Activated CD4-positive, alpha-beta T cell treated with anti-CD3 and anti-CD28 coated beads for 36 hours (primary cell): ENCODE results near the gene DNAJB6. TPM values are rescaled to one million over a fixed set of nuclear protein-coding genes. Genes with fewer than 3 reads are reported as not detected.

Source experiments
- ATAC-seq: fragments of 200-7000 bp; cut with Tn5 transposase; one replicate; pipeline ENCODE4 v1.10.0; 2021; ENCODE audit warnings: mild to moderate bottlenecking, moderate library complexity
- CTCF ChIA-PET: fragments of 350-600 bp; sonication (Branson Sonifier 250); formaldehyde crosslinking; loops from one replicate; lab custom pipeline; 2021; ENCODE audit warnings: antibody characterized with exemption; lab: Charles Lee
- POLR2A ChIA-PET: fragments of 350-600 bp; sonication (Branson Sonifier 250); formaldehyde crosslinking; loops from one replicate; lab custom pipeline; 2021; ENCODE audit warnings: antibody characterized with exemption, inconsistent platforms; lab: Charles Lee
- DNase-seq: peaks from one replicate; pipeline ENCODE4 v3.0.0-alpha.2; 2020
- H3K27ac Mint-ChIP-seq: one replicate; pipeline ENCODE4 v1.8.0; 2021; ENCODE audit warnings: mixed read lengths
- H3K27me3 Mint-ChIP-seq: one replicate; pipeline ENCODE4 v1.8.0; 2021; ENCODE audit warnings: mixed read lengths
- H3K36me3 Mint-ChIP-seq: one replicate; pipeline ENCODE4 v1.8.0; 2021; ENCODE audit warnings: low read depth, mixed read lengths
- H3K4me1 Mint-ChIP-seq: one replicate; pipeline ENCODE4 v1.8.0; 2021; ENCODE audit warnings: mixed read lengths
- H3K4me3 Mint-ChIP-seq: one replicate; pipeline ENCODE4 v1.8.0; 2021; ENCODE audit warnings: mild to moderate bottlenecking, moderate library complexity, mixed read lengths
- H3K9me3 Mint-ChIP-seq: one replicate; pipeline ENCODE4 v1.8.0; 2021; ENCODE audit warnings: low read depth, mixed read lengths
- intact Hi-C, 2 experiments: fragments of 100-400 bp; cut with DNase I in 1 of 2; cut with micrococcal nuclease in 1 of 2; formaldehyde crosslinking; loops; one replicate each; pipeline versions ENCODE4 v1.14.2 to v1.15.1; 2022 to 2024; cut with DNase I, micrococcal nuclease
- total RNA-seq, 2 experiments: library from RNA; stranded (reverse); gene quantifications; one replicate each; pipeline ENCODE4 v1.2.3, GENCODE V29; 2021

Gene DNAJB6
- total RNA-seq, 2 experiments from 2014 or later: 89.9 to 92.9 TPM

GRCh38 chr7:157412021-157412443 lies 75.2 kb downstream of the DNAJB6 start:
- peak; percentile 96 for ATAC-seq

GRCh38 chr7:157412491-157413180 lies 75.8 kb downstream of the DNAJB6 start:
- H3K27me3 Mint-ChIP-seq: no peaks in the 10 kb centered on the region
- POLR2A ChIA-PET: no interaction called here
- intact Hi-C loops: loop anchor here in 1 of 2 experiments (2.0 kb wide), 1 partner anchor 82 kb away; no protein-coding TSS in a partner anchor
- peaks cover 26% of the 10 kb centered on the region for H3K36me3 Mint-ChIP-seq
- no peak overlapping the region for H3K27ac Mint-ChIP-seq
- H3K9me3 Mint-ChIP-seq: no peaks in the 10 kb centered on the region
- CTCF ChIA-PET: interaction anchor here (0.7 to 1.1 kb wide), 3 partner anchors 18 to 61 kb away, joined by 3 to 4 read pairs (median 4); no protein-coding TSS in a partner anchor
- H3K4me3 Mint-ChIP-seq: no peak overlapping the region
- H3K4me1 Mint-ChIP-seq: peaks cover 16% of the 10 kb centered on the region
- no peak for ATAC-seq
- no peak for DNase-seq

More at GRCh38 chr7:157412021-157412443, 75.2 kb downstream of the DNAJB6 start:
- ChIA-PET POLR2A (no interaction called here), CTCF (interaction anchor here (0.7 to 1.1 kb wide), 2 partner anchors 18 to 23 kb away, joined by 4 read pairs; no protein-coding TSS in a partner anchor)
- H3K36me3 Mint-ChIP-seq: peaks cover 23% of the 10 kb centered on the region
- peaks cover 16% of the 10 kb centered on the region for H3K4me1 Mint-ChIP-seq
- H3K27ac Mint-ChIP-seq: peak overlapping the region; percentile 90
- peak overlapping the region; percentile 43 for H3K4me3 Mint-ChIP-seq
- intact Hi-C loops: loop anchor here in 1 of 2 experiments (2.0 kb wide), 1 partner anchor 83 kb away; no protein-coding TSS in a partner anchor
- peak; percentile 82 for DNase-seq
- no peaks in the 10 kb centered on the region for H3K27me3 Mint-ChIP-seq
- no peaks in the 10 kb centered on the region for H3K9me3 Mint-ChIP-seq

- Mint-ChIP-seq H3K27me3 (no peaks in the 10 kb centered on the region), H3K9me3 (no peaks in the 10 kb centered on the region), H3K27ac (no peak overlapping the region), H3K4me1 (peaks cover 16% of the 10 kb centered on the region), H3K4me3 (no peak overlapping the region), H3K36me3 (peaks cover 25% of the 10 kb centered on the region)
- ChIA-PET POLR2A (no interaction called here), CTCF (no interaction called here)
- ATAC-seq (no peak), DNase-seq (no peak)
- intact Hi-C loops: loop anchor here in 1 of 2 experiments (2.0 kb wide), 1 partner anchor 81 kb away; no protein-coding TSS in a partner anchor
These were observed 77.3 kb downstream of the DNAJB6 start for GRCh38 chr7:157413881-157414701.

GRCh38 chr7:157414702-157415096 lies 77.9 kb downstream of the DNAJB6 start:
- H3K27ac Mint-ChIP-seq: no peak overlapping the region
- POLR2A ChIA-PET: no interaction called here
- peaks cover 22% of the 10 kb centered on the region for H3K36me3 Mint-ChIP-seq
- CTCF ChIA-PET: no interaction called here
- peaks cover 16% of the 10 kb centered on the region for H3K4me1 Mint-ChIP-seq
- DNase-seq (no peak), ATAC-seq (no peak)
- no peaks in the 10 kb centered on the region for H3K9me3 Mint-ChIP-seq
- H3K4me3 Mint-ChIP-seq: no peak overlapping the region
- H3K27me3 Mint-ChIP-seq: no peaks in the 10 kb centered on the region
- intact Hi-C loops: no loop called here

GRCh38 chr7:157415486-157415885 lies 78.7 kb downstream of the DNAJB6 start:
- DNase-seq (no peak), ATAC-seq (no peak)
- H3K36me3 Mint-ChIP-seq: peaks cover 20% of the 10 kb centered on the region
- CTCF ChIA-PET: interaction anchor here (0.7 kb wide), 1 partner anchor 325 kb away, joined by 4 read pairs; no protein-coding TSS in a partner anchor
- no peaks in the 10 kb centered on the region for H3K9me3 Mint-ChIP-seq
- no peaks in the 10 kb centered on the region for H3K27me3 Mint-ChIP-seq
- H3K4me3 Mint-ChIP-seq: no peak overlapping the region
- H3K27ac Mint-ChIP-seq: no peak overlapping the region
- POLR2A ChIA-PET: no interaction called here
- intact Hi-C loops: no loop called here
- H3K4me1 Mint-ChIP-seq: peaks cover 16% of the 10 kb centered on the region

- no peak for ATAC-seq
- no peak for DNase-seq
- H3K27ac Mint-ChIP-seq: no peak overlapping the region
- H3K36me3 Mint-ChIP-seq: peaks cover 19% of the 10 kb centered on the region
- intact Hi-C loops: no loop called here
- H3K4me3 Mint-ChIP-seq: no peak overlapping the region
- H3K4me1 Mint-ChIP-seq: peaks cover 13% of the 10 kb centered on the region
- H3K27me3 Mint-ChIP-seq: no peaks in the 10 kb centered on the region
- ChIA-PET POLR2A (no interaction called here), CTCF (no interaction called here)
- no peaks in the 10 kb centered on the region for H3K9me3 Mint-ChIP-seq
These were observed 79.2 kb downstream of the DNAJB6 start for GRCh38 chr7:157416011-157416410.

- no peak overlapping the region for H3K27ac Mint-ChIP-seq
- ATAC-seq (no peak), DNase-seq (no peak)
- no peaks in the 10 kb centered on the region for H3K4me1 Mint-ChIP-seq
- ChIA-PET POLR2A (no interaction called here), CTCF (no interaction called here)
- no peaks in the 10 kb centered on the region for H3K27me3 Mint-ChIP-seq
- H3K9me3 Mint-ChIP-seq: no peaks in the 10 kb centered on the region
- no peak overlapping the region for H3K4me3 Mint-ChIP-seq
- H3K36me3 Mint-ChIP-seq: peaks cover 19% of the 10 kb centered on the region
- intact Hi-C loops: no loop called here
These were observed 81.6 kb downstream of the DNAJB6 start for GRCh38 chr7:157418204-157419034.

- ChIA-PET POLR2A (no interaction called here), CTCF (no interaction called here)
- DNase-seq (no peak), ATAC-seq (no peak)
- Mint-ChIP-seq H3K4me3 (no peak overlapping the region), H3K27me3 (no peaks in the 10 kb centered on the region), H3K4me1 (no peaks in the 10 kb centered on the region), H3K9me3 (no peaks in the 10 kb centered on the region), H3K36me3 (peaks cover 19% of the 10 kb centered on the region), H3K27ac (no peak overlapping the region)
- intact Hi-C loops: no loop called here
These were observed 82.2 kb downstream of the DNAJB6 start for GRCh38 chr7:157419035-157419293.

GRCh38 chr7:157422279-157422678 lies 85.5 kb downstream of the DNAJB6 start:
- CTCF ChIA-PET: no interaction called here
- intact Hi-C loops: no loop called here
- no peak overlapping the region for H3K27ac Mint-ChIP-seq
- ATAC-seq (no peak), DNase-seq (no peak)
- no peaks in the 10 kb centered on the region for H3K4me1 Mint-ChIP-seq
- no peaks in the 10 kb centered on the region for H3K27me3 Mint-ChIP-seq
- H3K4me3 Mint-ChIP-seq: no peak overlapping the region
- POLR2A ChIA-PET: no interaction called here
- H3K36me3 Mint-ChIP-seq: peaks cover 1% of the 10 kb centered on the region
- H3K9me3 Mint-ChIP-seq: no peaks in the 10 kb centered on the region

- ATAC-seq (no peak), DNase-seq (no peak)
- Mint-ChIP-seq H3K36me3 (no peaks in the 10 kb centered on the region), H3K27me3 (no peaks in the 10 kb centered on the region), H3K4me1 (no peaks in the 10 kb centered on the region), H3K27ac (no peak overlapping the region), H3K4me3 (no peak overlapping the region), H3K9me3 (no peaks in the 10 kb centered on the region)
- intact Hi-C loops: no loop called here
- ChIA-PET CTCF (no interaction called here), POLR2A (no interaction called here)
These were observed 86.5 kb downstream of the DNAJB6 start for GRCh38 chr7:157423348-157423747.

GRCh38 chr7:157423886-157424565 lies 87.2 kb downstream of the DNAJB6 start:
- no peaks in the 10 kb centered on the region for H3K9me3 Mint-ChIP-seq
- ATAC-seq (no peak), DNase-seq (no peak)
- H3K27ac Mint-ChIP-seq: no peak overlapping the region
- H3K36me3 Mint-ChIP-seq: no peaks in the 10 kb centered on the region
- ChIA-PET POLR2A (no interaction called here), CTCF (no interaction called here)
- intact Hi-C loops: no loop called here
- H3K27me3 Mint-ChIP-seq: no peaks in the 10 kb centered on the region
- H3K4me3 Mint-ChIP-seq: no peak overlapping the region
- no peaks in the 10 kb centered on the region for H3K4me1 Mint-ChIP-seq
